Renal pelvis (tissue), 4 donors: ENCODE data around the gene NAV3. TPM values are rescaled to one million over a fixed set of nuclear protein-coding genes. Genes with fewer than 3 reads are reported as not detected.

ENCODE experiments used
- DNase-seq: peaks from one replicate; pipeline ENCODE4 v3.0.0-alpha.2; 2013
- polyA plus RNA-seq, 3 donors: library from polyadenylated mRNA; unstranded; fragments of 120-200 nt; gene quantifications; one replicate each; pipeline ENCODE4 v1.2.1, GENCODE V29; 2013; ENCODE audit not compliant: insufficient read length in 3 of 3

Gene NAV3
- polyA plus RNA-seq, 3 donors, result 8.0 to 10.7 (median 9.4) TPM

DNA sequence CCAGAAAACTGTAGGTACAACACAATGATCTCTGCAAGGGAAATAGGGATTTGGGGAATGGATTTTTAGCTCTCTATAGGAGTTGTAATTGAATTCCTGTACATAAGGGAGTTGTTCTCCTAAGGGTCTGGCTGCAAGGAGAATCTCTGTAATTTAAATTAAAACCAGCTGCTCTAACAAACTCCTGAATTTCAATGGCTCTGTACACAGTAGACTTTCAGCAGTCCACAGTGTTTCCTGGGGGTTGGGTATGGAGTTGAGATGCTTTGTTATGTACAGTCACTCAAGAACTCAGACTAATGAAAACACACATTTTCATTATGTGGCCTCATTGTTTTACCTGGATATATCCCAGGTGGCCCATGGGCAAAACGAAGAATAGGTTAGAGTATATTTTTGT lies 93.2 kb downstream of the NAV3 start:
- DNase-seq, result no peak

DNA sequence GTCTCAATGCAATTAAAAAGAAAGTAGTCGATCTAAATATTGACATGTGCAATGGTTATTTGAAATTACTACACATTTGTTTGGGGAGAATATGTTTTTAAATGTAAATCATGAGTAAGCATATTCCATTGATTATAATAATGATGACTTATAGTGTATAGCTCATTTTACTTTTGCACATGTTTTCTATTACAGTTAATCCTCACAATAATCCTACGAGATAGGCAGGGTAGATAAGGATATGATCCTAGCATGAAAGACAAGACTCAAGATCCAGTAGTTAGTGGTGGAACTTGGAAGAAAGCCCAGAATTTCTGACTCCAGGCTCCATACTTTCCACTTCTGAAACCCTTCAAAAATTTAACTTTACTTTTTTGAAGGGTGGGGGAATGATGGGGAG lies 94.0 kb downstream of the NAV3 start:
- no peak for DNase-seq

DNA sequence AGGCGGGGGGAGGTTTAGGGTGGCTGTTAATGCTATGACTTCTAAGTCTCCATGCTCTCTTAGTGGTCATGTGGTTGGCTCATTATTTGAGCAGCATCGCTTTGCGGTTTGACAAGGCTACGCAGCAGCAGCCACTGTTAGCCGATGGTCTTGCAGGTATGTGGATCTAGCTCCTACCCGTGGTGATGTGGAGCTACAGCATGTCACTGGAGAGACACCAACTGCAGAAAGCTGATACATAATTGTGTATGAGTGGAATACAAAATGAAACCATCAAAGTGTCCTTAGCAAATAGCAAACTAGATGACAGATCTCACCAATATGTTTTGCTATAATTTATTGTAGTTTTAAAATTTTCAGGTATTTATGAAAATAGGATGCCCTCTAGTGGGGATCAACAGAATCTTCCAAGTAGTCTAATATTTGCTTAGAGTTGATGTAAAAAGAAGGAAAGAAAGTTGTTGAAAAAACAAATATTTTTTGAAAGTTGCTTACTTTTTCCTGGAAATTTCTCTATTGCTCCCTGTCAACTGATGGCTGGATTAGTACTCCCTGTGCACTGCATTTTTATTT lies 94.9 kb downstream of the NAV3 start:
- peak; percentile 68 for DNase-seq

DNA sequence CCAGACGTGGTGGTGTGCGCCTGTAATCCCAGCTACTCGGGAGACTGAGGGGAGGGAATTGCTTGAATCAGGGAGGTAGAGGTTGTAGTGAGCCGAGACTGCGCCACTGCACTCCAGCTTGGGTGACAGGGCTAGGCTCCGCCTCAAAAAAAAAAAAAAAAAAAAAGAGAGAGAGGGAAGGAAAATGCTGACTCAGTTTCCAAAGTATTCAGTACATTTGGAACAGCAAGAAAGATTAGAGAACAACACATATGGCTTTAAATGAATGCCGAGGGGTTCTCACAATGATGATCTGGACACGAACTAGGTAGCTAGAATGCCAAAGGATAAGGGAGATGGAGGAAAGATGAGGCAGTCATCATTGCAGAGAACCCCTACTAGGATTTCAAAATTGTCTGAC lies 97.4 kb downstream of the NAV3 start:
- DNase-seq, result no peak

DNA sequence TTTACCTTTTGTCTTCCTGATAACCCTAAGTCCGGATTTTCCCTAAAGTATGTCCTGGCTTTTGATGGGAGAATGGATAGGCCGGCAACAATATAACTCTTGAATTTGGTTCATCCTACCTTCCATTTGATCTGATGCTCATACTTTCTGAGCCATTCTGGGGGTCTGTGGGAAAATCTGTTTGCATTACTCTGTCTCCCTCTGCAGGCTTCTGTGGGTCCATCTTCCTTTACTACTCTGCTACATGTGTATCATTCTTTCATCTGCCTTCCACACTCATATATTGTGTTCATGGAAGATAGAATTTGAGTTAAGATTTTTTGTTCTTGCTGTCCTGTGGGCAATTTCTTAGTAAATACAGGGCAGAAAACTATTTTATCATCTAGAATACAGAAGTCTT lies 101.5 kb downstream of the NAV3 start:
- no peak for DNase-seq

DNA sequence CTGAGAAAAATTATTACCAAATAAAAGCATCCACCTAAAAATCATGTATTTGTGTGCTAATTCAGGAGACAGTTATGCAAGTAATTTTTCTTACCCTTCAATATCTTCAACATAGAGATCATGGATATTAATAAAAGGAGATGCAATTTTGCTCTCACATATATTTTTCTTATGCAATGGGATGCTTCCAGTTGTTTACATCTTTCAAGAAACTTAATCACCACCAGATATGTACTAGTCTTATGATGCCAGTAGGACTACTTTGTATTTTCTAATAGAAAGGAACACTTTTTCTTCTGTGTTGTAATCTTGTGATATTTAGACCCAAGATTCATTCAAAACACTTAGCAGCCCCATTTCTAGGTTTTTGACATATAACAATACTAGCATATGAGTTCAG lies 107.6 kb downstream of the NAV3 start:
- DNase-seq, result no peak

DNA sequence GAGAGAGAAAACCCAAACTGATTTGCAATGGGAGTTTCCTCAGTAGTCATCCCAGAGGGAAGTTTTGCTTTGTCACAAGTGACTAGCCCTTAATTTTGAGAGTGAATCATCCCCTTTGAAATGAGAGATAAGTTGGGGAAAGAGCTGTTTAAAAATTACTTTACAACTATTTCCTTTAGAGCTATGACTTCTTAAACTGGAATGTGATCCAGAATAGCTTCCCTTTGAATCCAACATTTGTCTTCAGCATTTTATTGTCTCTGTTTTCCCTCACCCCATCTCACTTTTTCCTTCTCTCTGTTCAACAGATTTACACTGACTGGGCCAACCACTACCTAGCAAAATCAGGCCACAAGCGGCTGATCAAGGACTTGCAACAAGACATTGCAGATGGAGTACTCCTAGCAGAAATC lies 109.3 kb downstream of the NAV3 start:
- DNase-seq, result no peak

DNA sequence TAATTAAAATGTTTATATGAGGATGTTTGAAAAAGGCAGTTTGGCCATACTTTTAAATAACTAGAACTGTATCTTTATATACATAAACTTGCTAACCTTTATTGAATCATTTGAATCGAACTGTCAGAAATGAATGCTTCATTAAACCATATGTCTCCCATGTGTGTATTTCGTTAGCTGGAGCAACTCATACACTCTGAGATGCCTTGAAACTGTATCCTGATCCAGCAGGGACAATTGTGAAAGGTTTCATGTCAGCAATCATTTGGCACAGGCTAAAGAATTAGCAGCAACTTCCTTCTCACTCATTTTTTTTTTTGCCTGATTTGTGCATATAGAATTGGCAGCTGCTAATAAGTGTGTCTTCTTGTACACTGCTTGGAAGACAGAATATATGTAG lies 109.9 kb downstream of the NAV3 start:
- no peak for DNase-seq

DNA sequence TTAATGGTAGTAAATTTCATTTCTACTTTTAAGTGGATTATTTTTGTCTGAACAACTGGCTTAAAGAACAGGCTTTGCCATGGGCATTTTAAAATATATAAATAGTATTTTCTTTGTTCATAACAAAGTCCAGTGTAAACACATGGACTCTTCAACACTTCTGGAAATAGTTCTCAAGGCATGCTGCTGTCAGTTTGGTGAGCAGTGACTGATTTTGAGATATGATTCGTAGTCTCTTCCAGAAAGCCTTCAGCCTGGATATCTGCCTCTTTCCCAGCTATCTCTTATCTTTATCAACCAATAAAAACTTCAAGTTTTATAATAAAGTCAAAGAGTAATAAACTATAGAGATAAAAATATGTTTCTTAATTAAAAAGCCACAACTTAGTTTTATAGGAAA lies 110.7 kb downstream of the NAV3 start:
- DNase-seq, result no peak

DNA sequence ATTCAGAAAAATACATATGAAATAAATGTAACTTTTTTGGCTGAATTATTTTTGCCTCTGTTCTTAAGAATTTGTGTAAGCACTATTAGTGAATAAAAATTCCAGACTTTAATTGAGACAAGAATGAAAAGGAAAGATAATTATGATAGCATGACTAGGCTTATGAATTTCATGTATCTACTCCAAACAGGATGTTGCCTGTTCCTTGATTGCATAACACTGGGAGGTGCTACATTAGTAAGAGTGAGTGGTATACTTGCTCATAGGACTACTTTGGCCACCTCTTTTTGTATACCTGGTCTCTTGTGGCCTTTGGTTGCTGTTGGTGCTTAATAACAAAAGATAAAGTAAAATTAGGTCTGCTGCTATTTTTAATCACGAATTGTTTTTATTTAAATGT lies 112.8 kb downstream of the NAV3 start:
- DNase-seq, result no peak

DNA sequence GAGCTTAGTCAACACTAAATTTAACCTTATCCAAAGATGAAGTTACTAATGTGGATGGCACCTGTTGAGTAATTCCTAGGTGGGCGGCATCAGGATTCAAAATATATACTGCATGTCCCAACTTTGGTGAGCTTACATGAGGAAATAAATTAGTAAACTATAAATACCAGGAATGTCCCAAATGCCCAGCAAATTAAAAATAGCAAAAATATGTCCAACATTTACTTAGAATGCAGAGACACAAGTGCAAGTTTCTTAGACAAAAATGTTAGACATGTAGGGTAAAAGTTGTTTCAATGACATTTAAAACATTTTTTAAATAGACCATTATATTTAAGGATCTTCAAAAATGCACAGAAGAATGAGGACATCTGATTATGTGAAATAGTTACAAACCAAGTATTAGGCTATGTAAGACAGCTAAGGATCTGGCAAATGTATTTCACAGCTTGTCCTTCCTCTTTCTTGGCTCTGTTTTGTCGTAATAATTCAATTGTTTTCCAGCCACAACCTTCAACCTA lies 115.9 kb downstream of the NAV3 start:
- no peak for DNase-seq

DNA sequence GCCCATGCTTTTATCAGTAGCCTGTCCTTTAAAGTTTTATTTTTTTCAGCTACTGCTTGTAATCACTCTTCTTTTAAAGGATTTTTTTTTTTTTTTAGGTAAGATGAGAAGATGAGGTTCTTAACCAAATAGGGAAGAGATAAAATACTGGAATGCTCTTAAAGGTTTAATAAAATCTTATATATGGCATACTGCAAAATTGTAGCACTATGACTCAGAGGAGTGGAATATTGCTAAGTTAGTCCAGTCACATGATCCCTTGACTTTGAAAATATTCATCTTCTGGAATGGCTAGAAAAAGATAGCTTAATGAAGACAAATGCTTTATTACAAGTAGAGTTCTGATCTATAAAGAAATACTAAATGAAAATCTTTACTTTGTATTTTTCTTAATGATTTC lies 116.6 kb downstream of the NAV3 start:
- DNase-seq, result no peak

DNA sequence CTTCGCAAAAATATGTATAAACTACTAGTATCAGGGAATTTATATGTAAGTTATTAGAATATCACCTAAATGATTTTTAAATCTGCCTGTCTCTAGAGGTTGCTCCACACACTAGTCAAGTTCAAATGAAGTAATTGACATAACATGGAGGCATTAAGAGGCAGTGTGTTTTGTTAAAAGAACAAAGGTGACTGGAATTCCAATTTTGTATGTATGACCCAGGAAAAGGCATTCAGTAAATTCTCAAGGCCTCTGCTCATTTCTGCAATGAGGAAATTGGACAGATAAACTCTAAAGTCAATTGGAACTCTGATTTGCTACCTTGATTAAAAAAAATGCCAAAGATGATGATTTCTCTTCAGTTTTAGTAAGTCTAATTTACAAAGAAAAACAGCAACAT lies 117.1 kb downstream of the NAV3 start:
- DNase-seq, result no peak

DNA sequence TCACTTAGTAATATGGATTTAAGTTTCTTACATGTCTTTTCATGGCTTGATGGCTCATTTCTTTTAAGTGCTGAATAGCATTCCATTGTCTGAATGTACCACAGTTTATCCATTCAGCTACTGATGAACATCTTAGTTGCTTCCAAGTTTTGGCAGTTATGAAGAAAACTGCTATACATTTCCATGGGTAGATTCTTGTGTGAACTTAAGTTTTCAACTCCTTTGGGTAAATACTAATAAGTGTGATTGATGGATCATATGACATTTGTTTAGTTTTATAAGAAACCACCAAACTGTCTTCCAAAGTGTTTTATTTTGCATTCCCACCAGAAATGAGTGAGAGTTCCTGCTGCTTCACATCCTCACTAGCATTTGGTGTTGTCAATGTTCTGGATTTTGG lies 119.2 kb downstream of the NAV3 start:
- no peak for DNase-seq

DNA sequence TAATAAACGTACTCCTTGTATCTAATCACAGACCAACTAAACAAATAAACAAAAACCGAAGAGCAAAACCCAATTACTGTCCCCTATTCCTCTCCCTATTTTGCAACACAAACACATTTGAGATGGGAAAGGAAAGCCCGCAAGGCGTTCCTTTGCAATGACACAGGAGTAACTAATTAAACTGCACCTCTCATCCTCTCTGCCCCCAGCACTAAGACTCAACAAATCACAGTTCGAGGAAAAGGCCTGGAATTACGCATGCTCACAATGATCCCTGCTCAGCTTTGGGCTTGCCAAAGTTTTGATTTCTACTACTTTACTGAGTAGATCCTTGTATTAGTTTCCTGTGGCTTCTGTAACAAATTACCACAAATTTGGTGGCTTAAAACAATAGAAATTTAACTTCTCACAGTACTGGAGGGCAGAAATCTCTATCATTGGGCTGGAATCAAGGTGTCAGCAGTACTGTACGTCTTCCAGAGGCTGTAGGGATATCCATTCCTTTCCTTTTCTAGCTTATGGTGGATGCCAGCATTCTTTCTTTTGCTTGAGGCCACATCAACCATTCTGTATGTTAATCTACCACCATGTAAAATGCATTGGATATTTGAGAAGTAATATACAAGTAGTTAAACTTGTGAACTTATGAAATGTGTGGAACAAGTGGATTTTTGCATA lies 123.0 kb downstream of the NAV3 start:
- DNase-seq, result no peak

DNA sequence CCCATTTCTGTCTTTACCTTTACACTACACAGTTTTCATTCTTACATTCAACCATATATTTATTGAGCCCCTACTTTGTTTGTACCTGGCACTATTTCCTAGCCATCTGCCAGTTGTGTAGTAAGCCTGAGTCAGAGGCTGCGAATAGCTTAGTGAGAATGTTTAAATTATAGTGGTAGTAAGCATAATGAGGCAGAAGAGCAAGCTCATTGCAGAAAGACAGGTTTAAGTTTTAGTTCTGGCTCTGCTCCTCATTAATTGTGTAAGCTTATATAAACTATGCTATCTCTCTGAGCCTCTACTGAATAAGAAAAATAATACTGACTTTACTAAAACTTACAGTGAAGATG lies 123.5 kb downstream of the NAV3 start:
- no peak for DNase-seq

DNA sequence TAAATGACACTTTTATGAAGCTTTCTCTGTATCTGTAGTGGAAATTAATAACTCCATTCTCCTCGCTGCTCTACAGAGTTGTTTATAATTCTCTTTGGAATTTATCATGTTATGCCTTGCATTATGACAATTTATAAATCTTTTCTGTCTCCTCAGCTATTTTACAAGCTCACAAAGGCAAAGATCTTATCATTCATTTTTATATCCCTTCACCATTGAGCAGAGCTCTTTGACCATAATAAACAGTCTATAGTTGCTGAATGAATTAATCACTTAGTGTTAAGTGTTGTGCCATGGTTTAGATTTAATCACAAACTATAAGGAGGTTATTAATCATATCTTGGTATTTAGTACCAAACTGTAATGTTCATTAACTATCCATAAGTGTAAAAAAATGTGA lies 126.4 kb downstream of the NAV3 start:
- no peak for DNase-seq

DNA sequence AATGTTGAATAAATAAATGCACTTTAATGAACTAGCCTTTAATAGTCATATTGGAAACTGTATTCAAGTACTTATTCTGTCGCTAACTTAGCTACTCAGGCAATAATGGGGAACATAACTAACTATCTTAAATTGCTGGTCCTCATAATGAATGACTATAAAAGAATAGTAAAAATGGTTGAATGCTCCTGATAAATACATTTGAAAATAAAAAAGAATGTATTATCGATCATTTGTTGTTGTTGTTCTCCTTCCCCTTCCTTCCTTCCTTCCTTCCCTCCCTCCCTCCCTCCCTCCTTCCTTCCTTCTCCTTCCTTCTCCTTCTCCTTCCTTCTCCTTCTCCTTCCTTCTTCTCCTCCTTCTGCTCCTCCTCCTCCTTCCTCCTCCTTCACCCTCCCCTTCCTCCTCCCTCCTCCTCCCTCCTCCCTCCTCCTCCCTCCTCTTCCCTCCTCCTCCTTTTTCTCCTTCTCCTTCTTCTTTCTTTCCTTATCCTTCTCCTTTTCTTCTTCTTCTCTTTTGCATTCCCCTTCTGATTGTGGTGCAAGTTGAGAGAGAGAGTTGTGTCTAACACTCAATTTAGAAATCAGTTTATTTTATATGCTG lies 133.0 kb downstream of the NAV3 start:
- DNase-seq, result no peak

DNA sequence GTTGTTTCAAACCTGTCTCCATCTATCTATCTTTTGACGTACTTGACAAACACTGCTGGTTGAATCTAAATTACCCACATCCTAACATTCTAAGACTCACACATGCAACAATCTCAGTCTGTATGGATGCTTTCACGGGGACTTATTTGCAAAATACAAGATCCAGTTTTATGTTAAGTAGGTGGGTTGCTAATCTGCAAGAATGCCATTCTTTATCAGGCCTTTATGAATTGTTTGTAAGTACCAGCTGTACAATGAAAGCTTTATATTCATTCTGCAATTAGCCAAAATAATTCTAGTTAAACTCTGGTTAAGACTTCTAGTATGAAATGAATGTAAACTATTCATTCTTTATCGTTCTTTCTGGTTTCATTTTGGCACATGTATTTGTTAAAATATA lies 135.1 kb downstream of the NAV3 start:
- DNase-seq, result no peak

DNA sequence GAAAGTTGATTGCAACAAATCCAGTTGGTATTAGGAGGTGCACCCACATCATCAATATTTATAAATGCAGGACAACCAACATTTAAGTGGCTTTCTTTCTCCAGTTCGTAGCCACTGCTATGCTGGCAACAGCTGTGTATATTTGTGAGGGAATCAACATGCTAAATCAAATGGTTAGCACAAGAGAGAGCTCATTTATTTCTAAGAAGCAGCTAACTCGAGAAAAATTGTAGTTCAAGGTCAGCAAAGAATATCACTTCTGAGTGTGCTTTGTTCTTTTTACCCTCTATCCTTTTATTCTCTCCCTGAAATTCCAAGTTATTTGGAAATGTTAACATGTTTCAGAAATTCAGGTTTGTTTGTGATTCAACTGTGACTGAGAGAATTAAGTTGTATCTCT lies 137.3 kb downstream of the NAV3 start:
- no peak for DNase-seq

DNA sequence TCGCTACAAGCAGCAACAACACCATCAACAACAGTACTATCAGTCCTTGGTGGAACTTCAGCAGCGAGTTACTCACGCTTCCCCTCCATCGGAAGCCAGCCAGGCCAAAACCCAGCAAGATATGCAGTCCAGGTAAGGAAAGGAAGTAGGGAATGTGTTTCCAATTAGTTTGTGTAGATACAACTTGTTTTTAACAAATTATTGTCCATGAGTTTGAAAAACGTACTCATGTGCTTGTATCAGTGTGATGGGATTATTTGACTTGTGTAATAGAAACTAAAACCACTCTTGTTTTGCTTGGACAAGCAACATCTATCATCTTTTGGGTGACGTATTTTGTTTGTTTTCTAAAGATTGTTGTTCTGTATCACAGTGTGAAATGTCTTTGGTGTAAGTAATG lies 137.9 kb downstream of the NAV3 start:
- no peak for DNase-seq

DNA sequence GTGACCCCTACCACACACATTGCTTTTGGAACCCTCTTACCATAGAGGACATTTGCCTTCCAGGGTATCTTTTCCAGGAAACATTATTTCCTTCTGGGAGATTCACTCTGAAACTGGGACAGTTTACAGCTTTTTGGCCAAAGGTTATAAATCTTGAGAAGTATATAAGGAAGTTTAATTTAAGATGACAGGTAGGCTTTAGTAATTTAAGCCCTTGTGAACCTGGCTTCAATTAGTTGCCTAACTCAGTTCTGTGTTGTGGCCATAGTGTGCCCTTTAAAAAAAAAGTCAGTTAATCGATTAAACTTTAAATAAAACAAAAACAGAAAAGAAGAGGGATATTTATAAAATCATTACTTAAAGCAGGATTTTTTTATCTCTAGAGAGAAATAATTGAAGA lies 142.9 kb downstream of the NAV3 start:
- DNase-seq, result no peak

DNA sequence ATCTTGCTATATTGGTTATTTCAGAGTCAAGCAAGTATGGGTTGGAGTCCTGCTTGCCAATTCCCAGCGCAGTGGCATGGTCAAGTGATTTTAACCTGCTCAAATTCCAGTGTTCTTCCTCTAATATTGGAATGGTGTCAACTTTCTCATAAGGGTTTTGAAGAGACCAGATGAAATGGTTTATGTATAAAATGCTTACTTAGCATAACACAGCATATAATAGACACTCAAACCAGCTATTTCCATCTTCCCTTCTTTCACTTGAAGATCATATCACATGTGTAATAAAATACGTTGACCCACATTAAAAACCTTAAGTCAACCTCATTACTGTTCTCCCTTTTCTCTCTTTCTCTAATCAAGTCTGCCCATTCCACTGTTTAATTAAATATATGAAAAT lies 144.0 kb downstream of the NAV3 start:
- no peak for DNase-seq
